SK-N-MC (cell line): Measurements from ENCODE around the gene ORMDL2.

Experiments used
- EZH2 ChIP-seq: fragments of 200-600 bp; sonication (generic); IDR thresholded peaks from one replicate; pipeline ENCODE4 v1.6.1; 2017; ENCODE audit warnings: antibody characterized with exemption
- FOXP2 ChIP-seq: optimal IDR thresholded peaks from 2 replicates; pipeline ENCODE3; 2011; ENCODE audit warnings: mild to moderate bottlenecking, moderate library complexity; ENCODE audit not compliant: insufficient read depth; ENCODE audit errors: extremely low read length, control extremely low read depth
- POLR2AphosphoS5 ChIP-seq: IDR thresholded peaks from 2 replicates; pipeline ENCODE4 v1.6.1; 2012; ENCODE audit warnings: mild to moderate bottlenecking, low read depth, low read length, borderline replicate concordance

- TF ChIP-seq POLR2AphosphoS5 (no peak), EZH2 (no peak), FOXP2 (no peak)
Measured at GRCh38 chr12:55797550-55797949, 20.3 kb upstream of the ORMDL2 start.
